Activated CD4-positive, alpha-beta T cell treated with anti-CD3 and anti-CD28 coated beads for 36 hours (primary cell): ENCODE data around the gene FMOD. TPM values are rescaled to one million over a fixed set of nuclear protein-coding genes. Genes with fewer than 3 reads are reported as not detected.

Experiments
- ATAC-seq: fragments of 200-7000 bp; cut with Tn5 transposase; one replicate; pipeline ENCODE4 v1.10.0; 2021; ENCODE audit warnings: mild to moderate bottlenecking, moderate library complexity
- CTCF ChIA-PET: fragments of 350-600 bp; sonication (Branson Sonifier 250); formaldehyde crosslinking; loops from one replicate; lab custom pipeline; 2021; ENCODE audit warnings: antibody characterized with exemption; lab: Charles Lee
- POLR2A ChIA-PET: fragments of 350-600 bp; sonication (Branson Sonifier 250); formaldehyde crosslinking; loops from one replicate; lab custom pipeline; 2021; ENCODE audit warnings: antibody characterized with exemption, inconsistent platforms; lab: Charles Lee
- DNase-seq: peaks from one replicate; pipeline ENCODE4 v3.0.0-alpha.2; 2020
- H3K27ac Mint-ChIP-seq: one replicate; pipeline ENCODE4 v1.8.0; 2021; ENCODE audit warnings: mixed read lengths
- H3K27me3 Mint-ChIP-seq: one replicate; pipeline ENCODE4 v1.8.0; 2021; ENCODE audit warnings: mixed read lengths
- H3K36me3 Mint-ChIP-seq: one replicate; pipeline ENCODE4 v1.8.0; 2021; ENCODE audit warnings: low read depth, mixed read lengths
- H3K4me1 Mint-ChIP-seq: one replicate; pipeline ENCODE4 v1.8.0; 2021; ENCODE audit warnings: mixed read lengths
- H3K4me3 Mint-ChIP-seq: one replicate; pipeline ENCODE4 v1.8.0; 2021; ENCODE audit warnings: mild to moderate bottlenecking, moderate library complexity, mixed read lengths
- H3K9me3 Mint-ChIP-seq: one replicate; pipeline ENCODE4 v1.8.0; 2021; ENCODE audit warnings: low read depth, mixed read lengths
- intact Hi-C, 2 experiments: fragments of 100-400 bp; cut with DNase I in 1 of 2; cut with micrococcal nuclease in 1 of 2; formaldehyde crosslinking; loops; one replicate each; pipeline versions ENCODE4 v1.14.2 to v1.15.1; 2022 to 2024; cut with DNase I, micrococcal nuclease
- total RNA-seq, 2 experiments: library from RNA; stranded (reverse); gene quantifications; one replicate each; pipeline ENCODE4 v1.2.3, GENCODE V29; 2021

Gene FMOD
- total RNA-seq, 2 experiments from 2014 or later, result 0.87 to 0.98 TPM

GRCh38 chr1:203360547-203361185 is 9.7 kb upstream of the FMOD start:
- no peak for ATAC-seq
- Mint-ChIP-seq H3K27me3 (peaks cover 14% of the 10 kb centered on the region), H3K27ac (no peak overlapping the region), H3K9me3 (no peaks in the 10 kb centered on the region), H3K4me3 (no peak overlapping the region), H3K4me1 (no peaks in the 10 kb centered on the region), H3K36me3 (no peaks in the 10 kb centered on the region)
- POLR2A ChIA-PET, result interaction anchor here (0.6 kb wide), 1 partner anchor 827 kb away, joined by 3 read pairs; no protein-coding TSS in a partner anchor
- intact Hi-C loops, result no loop called here
- no peak for DNase-seq
- CTCF ChIA-PET, result interaction anchor here (0.6 to 10.7 kb wide), 6 partner anchors 19 to 333 kb away, joined by 3 to 93 read pairs (median 4); no protein-coding TSS in a partner anchor

DNA sequence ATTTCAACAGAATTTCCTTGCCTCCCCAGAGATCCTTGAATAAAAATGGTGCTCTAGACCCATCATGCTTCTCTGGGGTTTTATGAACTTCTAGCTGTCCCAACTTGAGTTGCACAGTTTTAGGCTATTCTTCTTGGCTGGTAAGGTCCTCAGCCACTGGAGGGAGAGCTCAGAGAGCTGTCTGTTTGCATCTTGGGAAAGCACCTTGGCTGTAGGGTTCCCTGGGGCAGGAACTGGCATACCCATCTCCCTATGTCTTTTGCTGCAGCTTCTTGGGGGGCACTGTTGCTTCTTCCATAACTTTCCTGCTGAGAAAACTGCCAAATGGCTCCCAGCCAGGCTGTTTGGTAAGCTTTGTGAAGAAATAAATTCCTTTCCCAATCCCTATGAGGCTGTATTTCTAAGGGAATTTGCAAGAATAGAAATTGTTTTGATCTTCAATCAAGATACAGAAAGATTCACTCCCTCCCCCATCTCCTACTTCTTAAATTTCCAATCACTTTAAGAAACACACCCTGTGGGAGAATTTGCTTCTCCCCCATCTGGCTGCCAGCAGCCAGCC is 8.2 kb upstream of the FMOD start:
- intact Hi-C loops, result no loop called here
- Mint-ChIP-seq H3K4me1 (no peaks in the 10 kb centered on the region), H3K27ac (no peak overlapping the region), H3K27me3 (peaks cover 17% of the 10 kb centered on the region), H3K4me3 (no peak overlapping the region), H3K36me3 (no peaks in the 10 kb centered on the region), H3K9me3 (no peaks in the 10 kb centered on the region)
- no peak for DNase-seq
- POLR2A ChIA-PET, result no interaction called here
- no peak for ATAC-seq
- CTCF ChIA-PET, result interaction anchor here (1.0 to 10.7 kb wide), 4 partner anchors 8 to 187 kb away, joined by 3 to 93 read pairs (median 4); no protein-coding TSS in a partner anchor

DNA sequence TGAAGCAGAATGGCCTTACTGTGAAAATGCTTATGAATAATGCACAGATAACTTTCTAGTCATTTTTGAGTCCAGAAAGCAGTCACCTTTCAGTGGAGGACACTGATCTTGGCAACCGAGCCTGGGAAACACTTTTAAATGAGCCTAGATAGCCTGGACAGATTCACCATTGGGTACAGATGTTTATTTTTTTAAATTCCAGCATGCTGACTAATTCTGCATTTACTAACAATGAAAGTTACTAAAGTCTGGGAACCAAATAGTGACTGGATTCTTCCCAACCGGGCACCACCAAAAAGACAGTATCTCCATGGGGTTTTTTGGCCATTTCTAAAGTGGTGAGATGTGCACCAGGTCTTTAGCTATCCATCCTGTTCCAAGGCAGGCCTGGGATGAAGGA is 3.3 kb upstream of the FMOD start:
- DNase-seq, result no peak
- Mint-ChIP-seq H3K4me3 (no peak overlapping the region), H3K27ac (no peak overlapping the region), H3K9me3 (no peaks in the 10 kb centered on the region), H3K36me3 (no peaks in the 10 kb centered on the region), H3K27me3 (peaks cover 22% of the 10 kb centered on the region), H3K4me1 (peaks cover 3% of the 10 kb centered on the region)
- intact Hi-C loops, result no loop called here
- ChIA-PET POLR2A (interaction anchor here (0.6 kb wide), 1 partner anchor 242 kb away, joined by 7 read pairs; no protein-coding TSS in a partner anchor), CTCF (interaction anchor here (0.7 to 10.7 kb wide), 3 partner anchors 13 to 87 kb away, joined by 3 to 93 read pairs (median 11); no protein-coding TSS in a partner anchor)
- ATAC-seq, result no peak

DNA sequence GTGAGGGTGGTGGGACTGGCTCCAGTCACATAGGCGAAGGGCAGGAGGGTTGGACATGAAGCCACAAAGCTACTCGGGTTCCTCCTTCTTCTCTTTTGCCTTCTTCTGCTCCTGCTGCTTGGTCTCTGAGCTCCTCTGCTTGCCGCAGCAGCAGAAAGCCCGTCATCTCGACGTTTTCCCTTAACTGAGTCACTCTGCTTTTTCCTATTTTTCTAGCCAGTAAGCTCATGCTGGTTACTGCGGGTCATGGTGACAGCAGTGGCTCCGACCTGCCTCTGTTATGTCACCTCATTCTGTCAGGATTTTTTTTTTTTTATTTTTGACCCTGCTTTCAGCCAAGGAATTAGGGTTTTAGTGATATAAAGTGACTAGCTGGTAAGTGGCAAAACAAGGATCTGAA is 2.6 kb upstream of the FMOD start:
- H3K4me3 Mint-ChIP-seq, result no peak overlapping the region
- peaks cover 20% of the 10 kb centered on the region for H3K27me3 Mint-ChIP-seq
- ChIA-PET CTCF (interaction anchor here (0.7 to 10.7 kb wide), 4 partner anchors 12 to 991 kb away, joined by 4 to 93 read pairs (median 8); no protein-coding TSS in a partner anchor), POLR2A (no interaction called here)
- H3K27ac Mint-ChIP-seq, result no peak overlapping the region
- intact Hi-C loops, result no loop called here
- H3K9me3 Mint-ChIP-seq, result no peaks in the 10 kb centered on the region
- peaks cover 3% of the 10 kb centered on the region for H3K4me1 Mint-ChIP-seq
- DNase-seq, result no peak
- no peaks in the 10 kb centered on the region for H3K36me3 Mint-ChIP-seq
- no peak for ATAC-seq

DNA sequence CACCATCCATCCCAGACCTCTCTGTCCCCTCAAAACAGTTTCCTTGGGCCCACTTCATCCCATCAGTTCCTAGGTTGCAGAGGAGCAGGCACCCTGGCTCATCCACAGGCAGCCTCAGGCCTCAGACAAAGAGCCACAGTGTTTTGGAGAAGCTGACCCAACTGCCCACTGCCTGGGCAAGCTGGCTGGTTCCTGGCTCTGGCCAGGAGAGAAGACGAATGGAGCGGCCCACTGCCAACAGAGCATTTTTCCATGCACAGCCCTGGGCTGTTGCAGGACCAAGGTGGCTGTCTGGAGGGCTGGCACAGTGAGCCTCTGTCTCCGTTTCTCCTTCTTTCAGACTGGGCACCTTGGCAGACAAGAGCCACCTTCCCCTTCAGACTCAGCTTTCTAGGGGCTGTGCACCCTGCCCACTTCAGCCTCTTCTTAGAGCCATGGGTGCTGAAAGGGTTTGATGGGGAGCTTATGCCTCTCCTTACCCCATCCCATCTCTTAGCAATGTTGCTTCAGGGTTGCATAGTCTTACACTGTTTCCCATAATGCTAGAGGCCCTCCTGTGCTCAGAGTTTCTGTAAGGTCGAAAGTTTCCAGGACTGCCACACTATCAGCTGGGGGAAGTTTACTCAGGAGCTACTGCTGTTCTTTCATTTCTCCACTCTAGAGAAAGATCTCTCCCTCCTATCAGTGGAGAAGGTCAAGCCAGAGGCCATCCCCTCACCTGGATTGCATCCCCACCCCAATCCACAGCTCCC is 973 bp downstream of the FMOD start:
- Mint-ChIP-seq H3K36me3 (no peaks in the 10 kb centered on the region), H3K27me3 (peaks cover 19% of the 10 kb centered on the region), H3K4me1 (peaks cover 3% of the 10 kb centered on the region), H3K27ac (no peak overlapping the region), H3K9me3 (no peaks in the 10 kb centered on the region), H3K4me3 (no peak overlapping the region)
- CTCF ChIA-PET, result interaction anchor here (0.5 to 2.1 kb wide), 5 partner anchors 10 to 381 kb away, joined by 3 to 9 read pairs (median 3); no protein-coding TSS in a partner anchor
- POLR2A ChIA-PET, result interaction anchor here (0.6 kb wide), 1 partner anchor 37 kb away, joined by 4 read pairs; no protein-coding TSS in a partner anchor
- intact Hi-C loops, result no loop called here
- no peak for DNase-seq
- no peak for ATAC-seq

GRCh38 chr1:203349166-203349565 is 1.8 kb downstream of the FMOD start:
- peaks cover 3% of the 10 kb centered on the region for H3K4me1 Mint-ChIP-seq
- intact Hi-C loops, result no loop called here
- no peaks in the 10 kb centered on the region for H3K9me3 Mint-ChIP-seq
- peaks cover 19% of the 10 kb centered on the region for H3K27me3 Mint-ChIP-seq
- CTCF ChIA-PET, result interaction anchor here (0.9 to 1.0 kb wide), 2 partner anchors 9 to 16 kb away, joined by 3 read pairs; no protein-coding TSS in a partner anchor
- no peak overlapping the region for H3K4me3 Mint-ChIP-seq
- H3K36me3 Mint-ChIP-seq, result no peaks in the 10 kb centered on the region
- POLR2A ChIA-PET, result no interaction called here
- DNase-seq (no peak), ATAC-seq (no peak)
- no peak overlapping the region for H3K27ac Mint-ChIP-seq

DNA sequence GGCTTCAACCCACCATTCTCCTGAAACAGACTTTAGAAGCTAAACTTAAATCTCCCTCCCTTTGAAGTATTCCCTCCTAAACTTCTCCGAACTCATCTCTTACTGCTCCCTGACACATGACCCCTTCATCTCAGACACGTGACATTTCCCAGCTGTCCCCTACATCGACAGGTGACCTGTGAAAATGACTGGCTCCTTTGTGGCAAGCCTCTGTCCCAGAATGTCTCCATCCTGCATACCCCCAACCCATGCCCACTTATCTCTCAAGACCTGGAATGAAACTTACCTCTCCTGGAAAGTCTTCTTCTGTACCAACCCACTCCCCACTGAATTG is 4.2 kb downstream of the FMOD start:
- ChIA-PET POLR2A (no interaction called here), CTCF (interaction anchor here (0.7 to 19.2 kb wide), 8 partner anchors 9 to 140 kb away, joined by 3 to 710 read pairs (median 4); no protein-coding TSS in a partner anchor)
- Mint-ChIP-seq H3K4me3 (no peak overlapping the region), H3K27ac (no peak overlapping the region), H3K4me1 (peaks cover 12% of the 10 kb centered on the region), H3K9me3 (no peaks in the 10 kb centered on the region), H3K36me3 (no peaks in the 10 kb centered on the region), H3K27me3 (peaks cover 14% of the 10 kb centered on the region)
- intact Hi-C loops, result no loop called here
- ATAC-seq (no peak), DNase-seq (no peak)

- H3K4me3 Mint-ChIP-seq, result no peak overlapping the region
- ATAC-seq, result no peak
- H3K27me3 Mint-ChIP-seq, result peaks cover 16% of the 10 kb centered on the region
- ChIA-PET CTCF (interaction anchor here (0.6 to 19.2 kb wide), 10 partner anchors 9 to 167 kb away, joined by 3 to 710 read pairs (median 4); no protein-coding TSS in a partner anchor), POLR2A (no interaction called here)
- H3K4me1 Mint-ChIP-seq, result peaks cover 12% of the 10 kb centered on the region
- DNase-seq, result no peak
- H3K36me3 Mint-ChIP-seq, result no peaks in the 10 kb centered on the region
- intact Hi-C loops, result no loop called here
- H3K9me3 Mint-ChIP-seq, result no peaks in the 10 kb centered on the region
- H3K27ac Mint-ChIP-seq, result no peak overlapping the region
Observed at GRCh38 chr1:203346060-203346768, 4.7 kb downstream of the FMOD start.

GRCh38 chr1:203343956-203344754 is 6.8 kb downstream of the FMOD start:
- Mint-ChIP-seq H3K27me3 (peaks cover 15% of the 10 kb centered on the region), H3K36me3 (no peaks in the 10 kb centered on the region), H3K4me1 (peaks cover 16% of the 10 kb centered on the region), H3K27ac (no peak overlapping the region), H3K4me3 (no peak overlapping the region), H3K9me3 (no peaks in the 10 kb centered on the region)
- DNase-seq (no peak), ATAC-seq (no peak)
- POLR2A ChIA-PET, result interaction anchor here (1.1 kb wide), 1 partner anchor 39 kb away, joined by 3 read pairs; the partner anchor contains the start of gene BTG2
- CTCF ChIA-PET, result interaction anchor here (0.5 to 19.2 kb wide), 13 partner anchors 9 to 360 kb away, joined by 3 to 710 read pairs (median 5); no protein-coding TSS in a partner anchor
- intact Hi-C loops, result loop anchor here in 1 of 2 experiments (5.0 kb wide), 1 partner anchor 302 kb away; no protein-coding TSS in a partner anchor
